Panc1 (cell line): ENCODE results near the gene ACSL6. TPM values are rescaled to one million over a fixed set of nuclear protein-coding genes. Genes with fewer than 3 reads are reported as not detected.

Experiments
- ATAC-seq: fragments of 200-7000 bp; cut with Tn5 transposase; 2 replicates; pipeline ENCODE4 v1.9.1; 2020; ENCODE audit warnings: mild to moderate bottlenecking, moderate library complexity
- BruUV-seq: library from RNA; stranded (reverse); fragments of 400-500 nt; replicated peaks from 2 replicates; lab custom pipeline; 2021; lab: Mats Ljungman, UMichigan
- CTCF ChIA-PET: fragments of 300-600 bp; sonication (Branson Sonifier 250); formaldehyde crosslinking; loops from one replicate; lab custom pipeline; 2022; ENCODE audit warnings: antibody characterized with exemption; lab: Charles Lee
- POLR2A ChIA-PET: fragments of 300-600 bp; sonication (Branson Sonifier 250); formaldehyde crosslinking; loops from one replicate; lab custom pipeline; 2022; ENCODE audit warnings: antibody characterized with exemption; lab: Charles Lee
- DNase-seq: peaks from one replicate; pipeline ENCODE4 v3.0.0-alpha.2; 2010; ENCODE audit warnings: low read depth, low spot score
- H3K27ac ChIP-seq: 2 replicates; pipeline ENCODE4 v1.5.1; 2011; ENCODE audit warnings: mild to moderate bottlenecking, low read length, inconsistent platforms
- H3K27me3 ChIP-seq: fragments of 200-500 bp; sonication (Bioruptor generic); 2 replicates; pipeline ENCODE4 v1.6.0; 2014; ENCODE audit warnings: low read length, inconsistent platforms; ENCODE audit not compliant: control insufficient read depth, insufficient read depth
- H3K36me3 ChIP-seq: fragments of 200-500 bp; sonication (Bioruptor generic); 2 replicates; pipeline ENCODE4 v1.5.1; 2014; ENCODE audit warnings: inconsistent platforms, mild to moderate bottlenecking, low read length, moderate library complexity; ENCODE audit not compliant: control insufficient read depth, insufficient read depth
- H3K4me1 ChIP-seq: 2 replicates; pipeline ENCODE4 v1.5.1; 2011; ENCODE audit warnings: inconsistent platforms, mild to moderate bottlenecking, low read length, moderate library complexity; ENCODE audit not compliant: control insufficient read depth, insufficient read depth
- H3K4me3 ChIP-seq, 2 experiments: 2 replicates each; pipeline ENCODE4 v1.5.1; 2011 to 2012; ENCODE audit warnings: low read depth in 2 of 2, low read length in 2 of 2, mild to moderate bottlenecking in 2 of 2, inconsistent platforms in 1 of 2, moderate library complexity in 1 of 2
- H3K9me3 ChIP-seq: fragments of 200-500 bp; sonication (Bioruptor generic); 2 replicates; pipeline ENCODE4 v1.5.1; 2014; ENCODE audit warnings: low read depth, mild to moderate bottlenecking, inconsistent platforms, low read length, moderate library complexity; ENCODE audit not compliant: control insufficient read depth, insufficient read depth
- POLR2AphosphoS5 ChIP-seq: IDR thresholded peaks from 2 replicates; pipeline ENCODE4 v1.6.1; 2012; ENCODE audit warnings: mild to moderate bottlenecking, low read depth, low read length, moderate library complexity
- SIN3A ChIP-seq: IDR thresholded peaks from 2 replicates; pipeline ENCODE4 v1.6.1; 2012; ENCODE audit warnings: low read depth, mild to moderate bottlenecking, low read length, moderate library complexity, borderline replicate concordance; ENCODE audit not compliant: insufficient read depth
- TCF7L2 ChIP-seq: IDR thresholded peaks from 2 replicates; pipeline ENCODE4 v1.6.1; 2011; ENCODE audit warnings: mild to moderate bottlenecking, low read depth, low read length, inconsistent platforms
- in situ Hi-C: cut with HindIII; loops from 2 replicates; pipeline ENCODE4 v1.10.0; 2016; ENCODE audit warnings: low sequenced_read_pairs, low pct_unique_long_range_greater_than_20kb
- intact Hi-C: fragments of 100-400 bp; cut with micrococcal nuclease; formaldehyde crosslinking; loops from one replicate; pipeline ENCODE4 v1.10.0; 2022; ENCODE audit not compliant: unreplicated experiment
- total RNA-seq: library from RNA; stranded (reverse); gene quantifications from one replicate; pipeline ENCODE4 v1.2.1, GENCODE V29; 2021; ENCODE audit not compliant: unreplicated experiment
- TF ChIP-seq, protein P1 (sequence below), 2 experiments: IDR thresholded peaks; 2 replicates each; pipeline ENCODE4 v1.6.1; 2011 to 2012; ENCODE audit warnings: low read depth in 2 of 2, control low read depth in 1 of 2, low read length in 1 of 2, mild to moderate bottlenecking in 1 of 2, moderate library complexity in 1 of 2; ENCODE audit not compliant: insufficient read depth in 1 of 2
- TF ChIP-seq, protein P2 (sequence below): fragments of 450-650 bp; IDR thresholded peaks from 2 replicates; pipeline ENCODE4 v1.5.1; 2017; ENCODE audit warnings: mild to moderate bottlenecking

Gene ACSL6
- total RNA-seq, 1 experiment from 2014 or later: 0.18 TPM

DNA sequence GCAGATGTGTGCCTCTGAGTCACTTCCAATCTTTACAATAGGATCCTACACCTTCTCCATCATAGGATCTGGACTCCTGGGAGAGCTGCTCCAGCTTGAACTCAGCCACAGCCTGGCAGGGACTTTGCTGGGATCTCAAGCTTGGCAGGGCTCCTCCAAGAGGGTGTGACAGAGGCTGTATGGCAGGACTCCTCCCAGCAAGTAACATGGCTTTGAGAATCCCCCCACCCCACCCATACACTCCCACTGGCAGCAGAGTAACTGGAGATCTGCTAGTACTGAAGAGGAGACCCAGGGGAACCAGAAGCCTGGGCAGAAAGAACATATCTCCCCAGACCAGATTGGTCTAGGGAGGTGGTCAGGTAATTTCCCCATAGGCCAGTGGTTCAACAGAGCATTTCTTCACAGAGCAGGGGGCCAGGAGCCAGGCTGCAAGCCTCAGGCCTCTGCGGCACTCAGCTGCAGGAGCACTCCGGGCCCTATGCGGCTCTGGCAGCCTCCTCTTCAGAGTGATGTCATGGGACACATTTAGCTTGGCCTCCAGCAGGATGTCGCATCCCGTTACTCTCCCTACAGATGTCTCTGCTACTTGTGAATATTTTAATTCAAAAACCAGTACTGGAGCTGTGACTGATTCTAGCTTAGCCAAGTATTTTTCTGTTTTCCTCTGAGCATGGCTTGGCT is 1.7 kb upstream of the ACSL6 start:
- H3K27ac ChIP-seq: no peak overlapping the region
- BruUV-seq: no TSS peak
- H3K4me1 ChIP-seq: no peaks in the 10 kb centered on the region; the same call in 1 of the 2 replicates
- in situ Hi-C loops: no loop called here
- H3K9me3 ChIP-seq: no peaks in the 10 kb centered on the region
- ChIA-PET CTCF (no interaction called here), POLR2A (no interaction called here)
- H3K36me3 ChIP-seq: no peaks in the 10 kb centered on the region
- peaks cover 23% of the 10 kb centered on the region for H3K27me3 ChIP-seq
- no peak overlapping the region for H3K4me3 ChIP-seq
- TF ChIP-seq, protein P1, sequence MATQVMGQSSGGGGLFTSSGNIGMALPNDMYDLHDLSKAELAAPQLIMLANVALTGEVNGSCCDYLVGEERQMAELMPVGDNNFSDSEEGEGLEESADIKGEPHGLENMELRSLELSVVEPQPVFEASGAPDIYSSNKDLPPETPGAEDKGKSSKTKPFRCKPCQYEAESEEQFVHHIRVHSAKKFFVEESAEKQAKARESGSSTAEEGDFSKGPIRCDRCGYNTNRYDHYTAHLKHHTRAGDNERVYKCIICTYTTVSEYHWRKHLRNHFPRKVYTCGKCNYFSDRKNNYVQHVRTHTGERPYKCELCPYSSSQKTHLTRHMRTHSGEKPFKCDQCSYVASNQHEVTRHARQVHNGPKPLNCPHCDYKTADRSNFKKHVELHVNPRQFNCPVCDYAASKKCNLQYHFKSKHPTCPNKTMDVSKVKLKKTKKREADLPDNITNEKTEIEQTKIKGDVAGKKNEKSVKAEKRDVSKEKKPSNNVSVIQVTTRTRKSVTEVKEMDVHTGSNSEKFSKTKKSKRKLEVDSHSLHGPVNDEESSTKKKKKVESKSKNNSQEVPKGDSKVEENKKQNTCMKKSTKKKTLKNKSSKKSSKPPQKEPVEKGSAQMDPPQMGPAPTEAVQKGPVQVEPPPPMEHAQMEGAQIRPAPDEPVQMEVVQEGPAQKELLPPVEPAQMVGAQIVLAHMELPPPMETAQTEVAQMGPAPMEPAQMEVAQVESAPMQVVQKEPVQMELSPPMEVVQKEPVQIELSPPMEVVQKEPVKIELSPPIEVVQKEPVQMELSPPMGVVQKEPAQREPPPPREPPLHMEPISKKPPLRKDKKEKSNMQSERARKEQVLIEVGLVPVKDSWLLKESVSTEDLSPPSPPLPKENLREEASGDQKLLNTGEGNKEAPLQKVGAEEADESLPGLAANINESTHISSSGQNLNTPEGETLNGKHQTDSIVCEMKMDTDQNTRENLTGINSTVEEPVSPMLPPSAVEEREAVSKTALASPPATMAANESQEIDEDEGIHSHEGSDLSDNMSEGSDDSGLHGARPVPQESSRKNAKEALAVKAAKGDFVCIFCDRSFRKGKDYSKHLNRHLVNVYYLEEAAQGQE (IDR thresholded peaks at IDR 0.05; ENCODE audit: insufficient read depth in 1 of 2, low read depth in 2 of 2, low read length in 1 of 2): no peak
- TF ChIP-seq, protein P2, sequence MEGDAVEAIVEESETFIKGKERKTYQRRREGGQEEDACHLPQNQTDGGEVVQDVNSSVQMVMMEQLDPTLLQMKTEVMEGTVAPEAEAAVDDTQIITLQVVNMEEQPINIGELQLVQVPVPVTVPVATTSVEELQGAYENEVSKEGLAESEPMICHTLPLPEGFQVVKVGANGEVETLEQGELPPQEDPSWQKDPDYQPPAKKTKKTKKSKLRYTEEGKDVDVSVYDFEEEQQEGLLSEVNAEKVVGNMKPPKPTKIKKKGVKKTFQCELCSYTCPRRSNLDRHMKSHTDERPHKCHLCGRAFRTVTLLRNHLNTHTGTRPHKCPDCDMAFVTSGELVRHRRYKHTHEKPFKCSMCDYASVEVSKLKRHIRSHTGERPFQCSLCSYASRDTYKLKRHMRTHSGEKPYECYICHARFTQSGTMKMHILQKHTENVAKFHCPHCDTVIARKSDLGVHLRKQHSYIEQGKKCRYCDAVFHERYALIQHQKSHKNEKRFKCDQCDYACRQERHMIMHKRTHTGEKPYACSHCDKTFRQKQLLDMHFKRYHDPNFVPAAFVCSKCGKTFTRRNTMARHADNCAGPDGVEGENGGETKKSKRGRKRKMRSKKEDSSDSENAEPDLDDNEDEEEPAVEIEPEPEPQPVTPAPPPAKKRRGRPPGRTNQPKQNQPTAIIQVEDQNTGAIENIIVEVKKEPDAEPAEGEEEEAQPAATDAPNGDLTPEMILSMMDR: no peak
- TF ChIP-seq POLR2AphosphoS5: no peak
- no peak for TF ChIP-seq TCF7L2
- TF ChIP-seq SIN3A: no peak
- intact Hi-C loops: no loop called here
- ATAC-seq (no peak), DNase-seq (no peak)

DNA sequence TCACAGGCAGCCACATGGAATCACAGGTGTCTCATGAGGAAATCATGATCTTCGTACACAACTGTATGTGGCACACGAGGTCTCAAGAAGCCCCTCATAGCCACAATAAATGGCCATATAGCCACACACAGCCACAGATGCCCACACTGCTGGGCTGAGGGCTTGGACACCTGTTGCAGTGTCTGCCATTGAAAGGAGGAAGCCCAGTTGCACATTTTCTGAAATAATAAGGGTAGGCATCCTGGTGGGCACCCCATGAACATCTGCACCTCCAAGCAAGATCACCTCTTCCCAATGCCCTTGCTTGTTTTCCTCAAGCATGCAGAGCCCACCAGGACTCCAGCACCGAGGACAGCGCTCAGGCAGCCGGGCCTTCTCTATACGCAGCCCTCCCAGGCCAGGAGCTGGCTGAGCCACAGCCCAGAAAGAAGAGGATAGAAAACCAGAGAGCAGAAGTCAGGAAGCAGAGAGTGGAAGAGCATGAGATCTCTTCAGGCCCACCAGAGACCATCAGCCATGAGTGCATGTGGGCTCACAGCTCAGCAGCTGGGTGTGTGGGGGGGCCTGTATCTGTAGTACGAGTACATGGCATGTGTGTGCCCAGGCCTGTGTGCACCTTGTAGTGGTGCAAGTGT is 1.0 kb upstream of the ACSL6 start:
- no peak for ATAC-seq
- DNase-seq: no peak
- Histone ChIP-seq H3K27ac (no peak overlapping the region), H3K9me3 (no peaks in the 10 kb centered on the region), H3K36me3 (no peaks in the 10 kb centered on the region), H3K4me1 (no peaks in the 10 kb centered on the region; the same call in 1 of the 2 replicates), H3K4me3 (no peak overlapping the region; a peak in 1 of 4 replicates), H3K27me3 (peaks cover 20% of the 10 kb centered on the region)
- no TSS peak for BruUV-seq
- ChIA-PET CTCF (no interaction called here), POLR2A (no interaction called here)
- intact Hi-C loops: no loop called here
- no peak for TF ChIP-seq SIN3A
- TF ChIP-seq, protein P1 (IDR thresholded peaks at IDR 0.05; ENCODE audit: insufficient read depth in 1 of 2, low read depth in 2 of 2, low read length in 1 of 2): peak; percentile 92
- in situ Hi-C loops: no loop called here
